Measurements from ENCODE around the gene COLEC11.
"Not testable (repeated sequence)": the region's sequence is repeated elsewhere in the genome, so short reads cannot be mapped to it uniquely, and the experiment has no call there.

Gene COLEC11

GRCh38 chr2:3659447-3660432 lies 64.8 kb downstream of the COLEC11 start:
- FAIRE-seq (no peak), DNase-seq (ENCODE audit: insufficient read length, low spot score) (peak; percentile 85)
- TF ChIP-seq CTCF (IDR thresholded peaks at IDR 0.05; ENCODE audit: insufficient read depth, missing control alignments): no peak

- DNase-seq (ENCODE audit: insufficient read length, low spot score); FAIRE-seq: not testable (repeated sequence)
Measured at GRCh38 chr2:3660640-3661039, 65.7 kb downstream of the COLEC11 start.

- FAIRE-seq: no peak
- no peak for TF ChIP-seq CTCF (IDR thresholded peaks at IDR 0.05; ENCODE audit: insufficient read depth, missing control alignments)
- DNase-seq (ENCODE audit: insufficient read length, low spot score): no peak
Measured at GRCh38 chr2:3661149-3661660, 66.3 kb downstream of the COLEC11 start.

- no peak for FAIRE-seq
- TF ChIP-seq CTCF (IDR thresholded peaks at IDR 0.05; ENCODE audit: insufficient read depth, missing control alignments): no peak
- DNase-seq (ENCODE audit: insufficient read length, low spot score): no peak
Measured at GRCh38 chr2:3662239-3662638, 67.3 kb downstream of the COLEC11 start.

- no peak for TF ChIP-seq CTCF (IDR thresholded peaks at IDR 0.05; ENCODE audit: insufficient read depth, missing control alignments)
- FAIRE-seq: no peak
- no peak for DNase-seq (ENCODE audit: insufficient read length, low spot score)
Measured at GRCh38 chr2:3664118-3664517, 69.2 kb downstream of the COLEC11 start.

- no peak for DNase-seq (ENCODE audit: insufficient read length, low spot score)
- TF ChIP-seq CTCF (IDR thresholded peaks at IDR 0.05; ENCODE audit: insufficient read depth, missing control alignments): no peak
- FAIRE-seq: no peak
Measured at GRCh38 chr2:3664925-3665324, 70.0 kb downstream of the COLEC11 start.

- no peak for TF ChIP-seq CTCF (IDR thresholded peaks at IDR 0.05; ENCODE audit: insufficient read depth, missing control alignments)
- FAIRE-seq (no peak), DNase-seq (ENCODE audit: insufficient read length, low spot score) (no peak)
Measured at GRCh38 chr2:3665886-3666612, 71.1 kb downstream of the COLEC11 start.

Measured in D721Med (cell line).